Naive thymus-derived CD4-positive, alpha-beta T cell (primary cell): Measurements from ENCODE around the gene CDKAL1. TPM values are rescaled to one million over a fixed set of nuclear protein-coding genes. Genes with fewer than 3 reads are reported as not detected.

Experiments used
- ATAC-seq: fragments of 150-1000 bp; cut with Tn5 transposase; 2 replicates; pipeline ENCODE4 v1.10.0; 2021; ENCODE audit warnings: mild to moderate bottlenecking, moderate library complexity
- CTCF ChIA-PET: fragments of 350-600 bp; sonication (Branson Sonifier 250); formaldehyde crosslinking; loops from one replicate; lab custom pipeline; 2021; ENCODE audit warnings: antibody characterized with exemption; lab: Charles Lee
- POLR2A ChIA-PET: fragments of 350-600 bp; sonication (Branson Sonifier 250); formaldehyde crosslinking; loops from one replicate; lab custom pipeline; 2021; ENCODE audit warnings: antibody characterized with exemption, inconsistent platforms; lab: Charles Lee
- DNase-seq, 9 donors: peaks; one replicate each; pipeline versions ENCODE4 v3.0.0 to v3.0.0-alpha.2; 2020 to 2022; ENCODE audit warnings: mixed read lengths in 1 of 9
- H3K27ac ChIP-seq: one replicate; pipeline ENCODE4 v1.7.0; 2013; ENCODE audit warnings: mild to moderate bottlenecking, low read depth, low read length, moderate library complexity
- H3K27me3 ChIP-seq, 2 donors: one replicate each; pipeline ENCODE4 v1.7.0; 2013; ENCODE audit warnings: low read length in 2 of 2, mild to moderate bottlenecking in 2 of 2, moderate library complexity in 2 of 2; ENCODE audit not compliant: control insufficient read depth in 2 of 2, insufficient read depth in 2 of 2
- H3K36me3 ChIP-seq, 3 experiments: 1 replicate in 2 of 3; 2 replicates in 1 of 3; pipeline ENCODE4 v1.7.0; 2013; ENCODE audit warnings: low read length in 3 of 3, mild to moderate bottlenecking in 3 of 3, moderate library complexity in 1 of 3; ENCODE audit not compliant: insufficient read depth in 3 of 3, control insufficient read depth in 2 of 3
- H3K4me1 ChIP-seq, 2 donors: one replicate each; pipeline ENCODE4 v1.7.0; 2013; ENCODE audit warnings: low read length in 2 of 2, mild to moderate bottlenecking in 2 of 2, moderate library complexity in 1 of 2; ENCODE audit not compliant: control insufficient read depth in 2 of 2, insufficient read depth in 2 of 2
- H3K4me3 ChIP-seq: 2 replicates; pipeline ENCODE4 v1.7.0; 2013; ENCODE audit warnings: mild to moderate bottlenecking, low read length
- H3K9me3 ChIP-seq, 3 experiments: 1 replicate in 2 of 3; 2 replicates in 1 of 3; pipeline ENCODE4 v1.7.0; 2013; ENCODE audit warnings: low read length in 3 of 3; ENCODE audit not compliant: control insufficient read depth in 2 of 3
- H3K27ac Mint-ChIP-seq, 9 donors: one replicate each; pipeline ENCODE4 v1.8.0; 2020 to 2022; ENCODE audit warnings: mixed read lengths in 9 of 9, mild to moderate bottlenecking in 8 of 9, moderate library complexity in 5 of 9, inconsistent platforms in 2 of 9
- H3K27me3 Mint-ChIP-seq, 5 donors: one replicate each; pipeline ENCODE4 v1.8.0; 2021 to 2022; ENCODE audit warnings: mixed read lengths in 5 of 5, mild to moderate bottlenecking in 1 of 5
- H3K36me3 Mint-ChIP-seq, 5 donors: one replicate each; pipeline ENCODE4 v1.8.0; 2020 to 2022; ENCODE audit warnings: mixed read lengths in 5 of 5, mild to moderate bottlenecking in 3 of 5, inconsistent platforms in 1 of 5
- H3K4me1 Mint-ChIP-seq, 7 donors: one replicate each; pipeline ENCODE4 v1.8.0; 2020 to 2022; ENCODE audit warnings: mixed read lengths in 7 of 7, mild to moderate bottlenecking in 3 of 7, inconsistent platforms in 1 of 7
- H3K4me3 Mint-ChIP-seq, 10 donors: one replicate each; pipeline ENCODE4 v1.8.0; 2020 to 2022; ENCODE audit warnings: mild to moderate bottlenecking in 10 of 10, mixed read lengths in 10 of 10, moderate library complexity in 6 of 10, inconsistent platforms in 2 of 10
- H3K9me3 Mint-ChIP-seq, 11 donors: one replicate each; pipeline ENCODE4 v1.8.0; 2020 to 2022; ENCODE audit warnings: mixed read lengths in 11 of 11, mild to moderate bottlenecking in 4 of 11, inconsistent platforms in 1 of 11, moderate library complexity in 1 of 11
- intact Hi-C, 2 donors: fragments of 100-400 bp; cut with micrococcal nuclease; formaldehyde crosslinking; loops; one replicate each; pipeline ENCODE4 v1.15.1; 2023
- polyA plus RNA-seq, 2 donors: library from polyadenylated mRNA; unstranded; fragments of 300-500 nt; fragmentation: Illumina TruSeq; gene quantifications; one replicate each; pipeline ENCODE4 v1.2.3, GENCODE V29; 2021
- total RNA-seq, 6 experiments: library from RNA in 5 of 6; stranded (reverse) in 5 of 6; gene quantifications; 1 replicate in 5 of 6; 2 replicates in 1 of 6; pipeline ENCODE4 v1.2.3 and lab custom pipeline; 2021 to 2026

CDKAL1 gene
- total and polyA plus RNA-seq, 7 experiments from 2014 or later: 23.6 to 35.8 (median 29.8) TPM

GRCh38 chr6:21277601-21278374, 743.5 kb downstream of the CDKAL1 start:
- no peak for DNase-seq
- no peaks in the 10 kb centered on the region for H3K36me3 ChIP-seq
- H3K27ac ChIP-seq: no peak overlapping the region
- H3K4me3 ChIP-seq: no peak overlapping the region
- no peak overlapping the region for H3K4me3 Mint-ChIP-seq
- ChIA-PET CTCF (no interaction called here), POLR2A (no interaction called here)
- H3K36me3 Mint-ChIP-seq: no peaks in the 10 kb centered on the region
- no peaks in the 10 kb centered on the region for H3K4me1 ChIP-seq
- intact Hi-C loops: no loop called here
- H3K9me3 ChIP-seq: no peaks in the 10 kb centered on the region
- H3K9me3 Mint-ChIP-seq: peaks cover 0 to 4% (median 0%) of the 10 kb centered on the region in 11 donors
- no peak for ATAC-seq
- no peak overlapping the region for H3K27ac Mint-ChIP-seq
- no peaks in the 10 kb centered on the region for H3K27me3 Mint-ChIP-seq
- no peaks in the 10 kb centered on the region for H3K27me3 ChIP-seq
- no peaks in the 10 kb centered on the region for H3K4me1 Mint-ChIP-seq

GRCh38 chr6:21278375-21278745, 744.1 kb downstream of the CDKAL1 start:
- Histone ChIP-seq H3K36me3 (no peaks in the 10 kb centered on the region), H3K9me3 (no peaks in the 10 kb centered on the region), H3K27ac (no peak overlapping the region), H3K4me1 (no peaks in the 10 kb centered on the region), H3K4me3 (no peak overlapping the region), H3K27me3 (no peaks in the 10 kb centered on the region)
- intact Hi-C loops: no loop called here
- Mint-ChIP-seq H3K4me3 (no peak overlapping the region), H3K27me3 (no peaks in the 10 kb centered on the region), H3K4me1 (no peaks in the 10 kb centered on the region), H3K27ac (no peak overlapping the region), H3K9me3 (peaks cover 0 to 3% (median 0%) of the 10 kb centered on the region in 11 donors), H3K36me3 (no peaks in the 10 kb centered on the region)
- ChIA-PET POLR2A (no interaction called here), CTCF (no interaction called here)
- ATAC-seq (no peak), DNase-seq (no peak)

- Mint-ChIP-seq H3K4me3 (no peak overlapping the region), H3K27me3 (peaks cover 0 to 4% (median 0%) of the 10 kb centered on the region in 5 donors), H3K9me3 (peaks cover 0 to 3% (median 0%) of the 10 kb centered on the region in 11 donors), H3K27ac (no peak overlapping the region), H3K36me3 (no peaks in the 10 kb centered on the region), H3K4me1 (no peaks in the 10 kb centered on the region)
- H3K4me1 ChIP-seq: no peaks in the 10 kb centered on the region
- no peak overlapping the region for H3K27ac ChIP-seq
- ChIA-PET POLR2A (no interaction called here), CTCF (no interaction called here)
- H3K4me3 ChIP-seq: no peak overlapping the region
- H3K9me3 ChIP-seq: no peaks in the 10 kb centered on the region
- no peak for DNase-seq
- ATAC-seq: no peak
- H3K36me3 ChIP-seq: no peaks in the 10 kb centered on the region
- intact Hi-C loops: no loop called here
- H3K27me3 ChIP-seq: no peaks in the 10 kb centered on the region
These were observed 745.4 kb downstream of the CDKAL1 start for GRCh38 chr6:21279619-21280018.

- Mint-ChIP-seq H3K27me3 (peaks cover 0 to 18% (median 8%) of the 10 kb centered on the region in 5 donors), H3K27ac (no peak overlapping the region), H3K36me3 (no peaks in the 10 kb centered on the region), H3K4me3 (no peak overlapping the region), H3K4me1 (no peaks in the 10 kb centered on the region), H3K9me3 (peaks cover 0 to 5% (median 0%) of the 10 kb centered on the region in 11 donors)
- Histone ChIP-seq H3K4me3 (no peak overlapping the region), H3K4me1 (no peaks in the 10 kb centered on the region), H3K36me3 (no peaks in the 10 kb centered on the region), H3K27me3 (no peaks in the 10 kb centered on the region), H3K9me3 (no peaks in the 10 kb centered on the region), H3K27ac (no peak overlapping the region)
- ChIA-PET POLR2A (no interaction called here), CTCF (no interaction called here)
- ATAC-seq (no peak), DNase-seq (no peak)
- intact Hi-C loops: no loop called here
These were observed 747.1 kb downstream of the CDKAL1 start for GRCh38 chr6:21281366-21281765.

Other genes starting within 250 kb of the CDKAL1 start
- gene E2F3, start 132.6 kb upstream of the CDKAL1 start, total RNA-seq: 10 to 100 TPM in 4 of 5 experiments, 1 to 10 TPM in 1; 5.1 to 39.2 (median 30.8) TPM
- 1 to 10 TPM; 3.0 to 3.5 TPM for gene E2F3, start 132.6 kb upstream of the CDKAL1 start, polyA plus RNA-seq